AG04449 (cell line): Measurements from ENCODE around the gene AK1.
"Not testable (repeated sequence)": the region's sequence is repeated elsewhere in the genome, so short reads cannot be mapped to it uniquely, and the experiment has no call there.

Source experiments
- CTCF ChIA-PET: fragments of 350-600 bp; formaldehyde crosslinking; extraction: SDS; loops from one replicate; lab custom pipeline; 2021; ENCODE audit warnings: antibody characterized with exemption; lab: Yijun Ruan, JAX
- POLR2A ChIA-PET: fragments of 400-600, 350-600 bp; formaldehyde crosslinking; extraction: SDS; loops from one replicate; lab custom pipeline; 2020; ENCODE audit warnings: antibody characterized with exemption, inconsistent platforms; lab: Yijun Ruan, JAX
- DNase-seq: peaks from one replicate; pipeline ENCODE4 v3.0.0-alpha.2; 2010; ENCODE audit warnings: low read depth, low spot score
- H3K4me3 ChIP-seq: 2 replicates; pipeline ENCODE4 v1.5.1; 2011; ENCODE audit warnings: low read depth, mild to moderate bottlenecking, control low read depth, low read length
- TF ChIP-seq, protein P1 (sequence below): IDR thresholded peaks from one replicate; pipeline ENCODE4 v1.5.1; 2011; ENCODE audit warnings: mild to moderate bottlenecking, moderate library complexity, low read length, control low read depth, inconsistent platforms; ENCODE audit not compliant: insufficient read depth; ENCODE audit errors: missing control alignments

The AK1 gene

DNA sequence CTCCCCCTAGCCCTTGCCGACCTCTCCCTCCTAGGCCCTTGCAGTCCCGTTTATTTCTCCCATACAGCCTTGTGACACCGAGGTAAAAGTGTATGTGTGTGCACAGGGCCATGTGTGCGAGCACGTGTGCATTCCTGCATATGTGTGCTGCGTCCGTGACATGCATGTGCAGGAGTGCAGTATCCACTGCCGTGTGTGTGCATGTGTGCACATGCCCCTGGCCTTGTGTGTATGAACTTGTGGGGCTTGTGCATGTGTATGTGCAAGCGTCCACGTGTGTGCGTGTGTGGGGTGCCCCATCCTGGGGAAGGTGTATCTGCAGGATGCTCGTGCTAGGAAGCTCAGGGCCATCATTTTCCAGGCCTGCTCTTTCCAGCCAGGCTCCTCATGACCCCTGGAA lies 6.6 kb downstream of the AK1 start:
- ChIA-PET CTCF (interaction anchor here (1.2 to 8.4 kb wide), 21 partner anchors 11 to 282 kb away, joined by 3 to 128 read pairs (median 10); partner anchors contain the start of genes CDK9, ENG, FPGS and ST6GALNAC6), POLR2A (no interaction called here)
- DNase-seq, result no peak
- TF ChIP-seq, protein P1, sequence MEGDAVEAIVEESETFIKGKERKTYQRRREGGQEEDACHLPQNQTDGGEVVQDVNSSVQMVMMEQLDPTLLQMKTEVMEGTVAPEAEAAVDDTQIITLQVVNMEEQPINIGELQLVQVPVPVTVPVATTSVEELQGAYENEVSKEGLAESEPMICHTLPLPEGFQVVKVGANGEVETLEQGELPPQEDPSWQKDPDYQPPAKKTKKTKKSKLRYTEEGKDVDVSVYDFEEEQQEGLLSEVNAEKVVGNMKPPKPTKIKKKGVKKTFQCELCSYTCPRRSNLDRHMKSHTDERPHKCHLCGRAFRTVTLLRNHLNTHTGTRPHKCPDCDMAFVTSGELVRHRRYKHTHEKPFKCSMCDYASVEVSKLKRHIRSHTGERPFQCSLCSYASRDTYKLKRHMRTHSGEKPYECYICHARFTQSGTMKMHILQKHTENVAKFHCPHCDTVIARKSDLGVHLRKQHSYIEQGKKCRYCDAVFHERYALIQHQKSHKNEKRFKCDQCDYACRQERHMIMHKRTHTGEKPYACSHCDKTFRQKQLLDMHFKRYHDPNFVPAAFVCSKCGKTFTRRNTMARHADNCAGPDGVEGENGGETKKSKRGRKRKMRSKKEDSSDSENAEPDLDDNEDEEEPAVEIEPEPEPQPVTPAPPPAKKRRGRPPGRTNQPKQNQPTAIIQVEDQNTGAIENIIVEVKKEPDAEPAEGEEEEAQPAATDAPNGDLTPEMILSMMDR, result no peak
- no peak overlapping the region for H3K4me3 ChIP-seq

DNA sequence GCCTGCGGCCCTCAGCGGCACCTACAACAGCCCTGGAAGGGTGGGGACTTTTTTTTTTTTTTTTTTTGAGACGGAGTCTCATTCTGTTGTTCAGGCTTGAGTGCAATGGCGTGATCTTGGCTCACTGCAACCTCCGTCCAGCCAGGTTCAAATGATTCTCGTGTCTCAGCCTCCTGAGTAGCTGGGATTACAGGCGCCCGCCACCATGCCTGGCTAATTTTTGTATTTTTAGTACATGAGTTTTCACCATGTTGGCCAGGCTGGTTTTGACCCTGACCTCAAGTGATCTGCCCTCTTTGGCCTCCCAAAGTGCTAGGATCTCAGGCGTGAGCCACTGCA lies 7.4 kb downstream of the AK1 start:
- POLR2A ChIA-PET, result interaction anchor here (1.0 to 1.3 kb wide), 2 partner anchors 55 to 135 kb away, joined by 3 to 5 read pairs; partner anchors contain the start of gene TOR2A
- DNase-seq, H3K4me3 ChIP-seq: not testable (repeated sequence)
- CTCF ChIA-PET, result interaction anchor here (0.8 to 8.4 kb wide), 44 partner anchors 11 to 367 kb away, joined by 3 to 128 read pairs (median 6); partner anchors contain the start of genes CDK9, ENG, FPGS and PTRH1

DNA sequence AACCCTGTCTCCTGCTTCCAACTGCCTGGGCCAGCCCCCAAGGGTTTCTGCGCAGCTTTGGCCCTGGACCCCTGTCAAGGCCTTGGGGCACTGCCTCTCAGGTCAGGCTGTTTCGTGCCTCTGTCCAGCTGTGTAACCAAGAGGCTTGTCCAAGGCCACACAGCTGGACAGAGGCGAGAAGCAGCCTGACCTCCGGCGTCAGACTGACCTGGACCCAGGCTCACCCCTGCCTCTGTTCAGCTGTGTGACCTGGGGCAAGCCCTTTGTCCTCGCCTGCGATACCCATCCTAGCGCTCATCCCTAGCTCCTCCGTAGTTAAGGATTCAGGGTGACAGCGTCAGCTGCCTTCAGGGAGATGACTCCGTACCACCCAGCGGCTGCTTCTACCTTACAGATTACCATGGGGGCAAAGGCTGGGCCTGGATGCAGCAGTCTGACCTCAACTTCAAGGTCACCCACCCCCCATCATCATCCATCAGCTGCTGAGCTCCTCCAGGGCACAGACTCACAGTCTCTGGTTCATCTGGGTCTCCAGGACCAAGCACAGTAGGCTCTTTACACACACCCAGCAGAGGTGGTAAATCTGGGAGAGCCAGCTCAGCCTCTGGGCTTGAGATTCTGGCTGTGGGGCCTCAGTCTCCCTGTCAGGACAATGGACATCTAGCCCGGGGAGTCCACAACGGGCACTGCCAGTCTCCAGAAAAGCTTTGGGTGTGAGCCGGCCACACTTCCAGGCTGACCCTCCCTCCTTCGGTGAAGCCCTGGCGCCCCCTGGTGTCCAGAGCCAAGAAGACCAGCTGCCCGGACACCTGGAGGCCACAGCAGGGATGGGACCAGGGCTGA lies 7.9 kb downstream of the AK1 start:
- ChIA-PET CTCF (interaction anchor here (0.6 to 8.4 kb wide), 53 partner anchors 8 to 366 kb away, joined by 3 to 128 read pairs (median 5); partner anchors contain the start of genes CDK9, ENG, FPGS and PTRH1), POLR2A (interaction anchor here (1.0 to 1.3 kb wide), 3 partner anchors 31 to 134 kb away, joined by 3 to 5 read pairs (median 3); partner anchors contain the start of gene TOR2A)
- no peak overlapping the region for H3K4me3 ChIP-seq
- TF ChIP-seq, protein P1, result peak; percentile 96
- DNase-seq, result no peak

DNA sequence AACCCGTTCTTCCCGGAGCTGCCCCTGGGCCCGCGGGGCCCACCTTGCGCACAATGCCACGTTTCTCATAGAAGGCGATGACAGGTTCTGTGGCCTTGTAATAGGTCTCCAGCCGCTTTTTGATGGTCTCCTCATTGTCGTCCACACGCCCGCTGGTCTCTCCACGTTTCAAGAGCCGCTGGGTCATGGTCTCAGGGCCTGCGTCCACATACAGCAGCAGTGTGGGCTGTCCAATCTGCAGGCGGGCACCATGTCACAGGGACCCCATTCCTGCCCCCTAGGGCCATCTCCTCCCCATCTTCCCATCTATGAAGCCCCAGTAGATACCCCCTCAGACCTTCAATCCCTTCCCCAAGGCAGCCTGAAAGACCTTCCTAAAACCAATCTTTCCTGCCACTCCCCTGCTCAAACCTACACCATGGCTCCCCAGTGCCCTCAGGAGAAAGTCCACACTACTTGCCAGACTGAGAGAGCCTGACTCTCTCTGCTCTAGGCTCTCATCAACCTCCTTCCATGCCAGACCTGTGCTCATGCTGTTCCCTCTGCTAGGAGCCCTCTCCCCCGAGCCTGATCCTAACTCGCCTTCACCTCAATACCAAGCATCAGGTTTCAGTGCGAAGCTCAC lies 9.1 kb downstream of the AK1 start:
- TF ChIP-seq, protein P1, result no peak
- POLR2A ChIA-PET, result no interaction called here
- no peak for DNase-seq
- H3K4me3 ChIP-seq, result no peak overlapping the region
- CTCF ChIA-PET, result interaction anchor here (1.2 to 8.4 kb wide), 15 partner anchors 11 to 279 kb away, joined by 4 to 128 read pairs (median 16); partner anchors contain the start of genes CDK9, ENG, ST6GALNAC4 and ST6GALNAC6

DNA sequence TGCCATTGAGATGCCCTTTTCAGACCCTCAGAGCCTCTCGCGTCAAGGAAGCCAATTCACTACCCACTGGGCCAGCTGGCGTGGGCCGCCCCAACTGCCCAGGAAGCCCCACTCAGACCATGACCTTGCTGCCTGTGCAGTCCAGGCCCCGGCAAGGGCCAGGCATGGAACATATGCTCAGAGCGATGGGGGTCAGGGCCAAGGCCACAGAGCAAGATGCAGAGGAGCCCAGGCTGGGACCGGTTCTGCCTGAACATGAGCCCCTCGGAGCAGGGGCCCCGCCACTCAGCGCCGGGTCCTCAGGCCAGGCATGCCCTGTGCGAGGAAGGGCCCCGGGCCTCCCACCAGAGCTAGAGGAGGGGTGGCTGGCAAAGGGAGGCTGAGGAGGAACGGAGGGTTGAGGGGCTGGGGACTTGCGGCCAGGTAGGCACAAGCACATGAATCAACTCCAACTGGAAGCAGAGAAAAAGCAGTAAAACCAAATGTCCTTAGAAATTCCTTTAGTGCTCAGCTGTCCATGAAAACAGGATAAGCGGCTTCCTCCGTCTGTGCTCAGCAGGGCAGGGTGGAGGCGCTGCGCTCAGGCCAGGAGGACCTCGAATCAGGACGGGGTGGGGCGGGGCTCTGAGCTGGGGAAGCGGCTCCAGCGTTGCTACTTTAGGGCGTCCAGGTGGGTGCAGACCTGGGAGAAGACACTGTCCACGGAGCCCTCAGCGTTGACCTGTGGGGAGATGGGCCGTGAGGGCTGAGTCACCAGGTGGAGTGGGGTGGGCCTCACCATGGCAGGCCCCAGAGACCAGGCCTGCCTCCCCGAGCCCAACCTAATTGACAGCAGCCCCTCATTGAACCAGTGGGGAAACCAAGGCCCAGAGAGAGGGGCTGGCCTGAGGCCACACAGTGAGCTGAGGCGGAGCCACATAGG lies 9.9 kb downstream of the AK1 start:
- no peak overlapping the region for H3K4me3 ChIP-seq
- TF ChIP-seq, protein P1, result no peak
- POLR2A ChIA-PET, result no interaction called here
- DNase-seq, result no peak
- CTCF ChIA-PET, result interaction anchor here (6.1 to 8.4 kb wide), 3 partner anchors 11 to 129 kb away, joined by 65 to 128 read pairs (median 115); partner anchors contain the start of genes ENG and TOR2A

DNA sequence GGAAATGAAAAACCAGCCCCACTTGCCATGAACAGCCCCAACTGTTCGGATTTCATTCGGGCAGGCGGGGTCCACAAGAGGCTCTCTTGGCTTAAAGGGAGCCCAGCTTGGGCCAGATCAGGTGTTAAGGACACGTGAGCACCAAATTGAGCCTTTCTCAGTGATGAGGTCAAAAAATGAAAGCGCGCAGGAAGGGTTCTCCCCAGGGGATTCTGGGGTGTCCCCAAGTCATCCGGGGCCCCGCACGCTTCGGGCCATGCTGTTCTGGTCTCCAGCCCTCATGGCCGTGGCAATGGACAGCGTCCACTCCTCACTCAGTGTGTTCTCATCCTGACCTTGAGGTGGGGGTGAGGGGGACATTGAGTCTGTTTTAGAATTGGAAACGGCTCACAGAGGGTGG lies 10.9 kb downstream of the AK1 start:
- ChIA-PET POLR2A (no interaction called here), CTCF (interaction anchor here (6.1 to 8.4 kb wide), 2 partner anchors 10 to 128 kb away, joined by 115 to 128 read pairs; partner anchors contain the start of genes ENG and TOR2A)
- H3K4me3 ChIP-seq, result no peak overlapping the region
- no peak for DNase-seq
- TF ChIP-seq, protein P1, result no peak
